A549 treated with GW870086 at 1 μM for 4 hours (cell line): ENCODE measurements around the gene SYNGR4. TPM values are rescaled to one million over a fixed set of nuclear protein-coding genes. Genes with fewer than 3 reads are reported as not detected.

Experiments used
- total RNA-seq: library from RNA; stranded (reverse); fragments of 200-300 nt; extraction: Qiagen RNA extraction; gene quantifications from 5 replicates; pipeline ENCODE4 v1.2.3, GENCODE V29; 2022; ENCODE audit warnings: low read depth

Gene SYNGR4
- total RNA-seq, result 3.2 to 6.0 TPM (median 4.1 TPM) in 5 replicates

GRCh38 chr19:48363810-48364597 is at the start of gene SYNGR4, which contains the start of gene TMEM143:
SYNGR4 (plus strand) TSS chr19:48364367; CDS start chr19:48365843, 1,476 bp downstream.
TMEM143 (minus strand) TSS chr19:48363940; CDS start chr19:48363920, 20 bp downstream.

GRCh38 chr19:48325265-48325910 is 38.8 kb upstream of the SYNGR4 start, which contains the start of gene EMP3:
EMP3 (plus strand) TSS chr19:48325552; CDS start chr19:48326845, 1,293 bp downstream.

DNA sequence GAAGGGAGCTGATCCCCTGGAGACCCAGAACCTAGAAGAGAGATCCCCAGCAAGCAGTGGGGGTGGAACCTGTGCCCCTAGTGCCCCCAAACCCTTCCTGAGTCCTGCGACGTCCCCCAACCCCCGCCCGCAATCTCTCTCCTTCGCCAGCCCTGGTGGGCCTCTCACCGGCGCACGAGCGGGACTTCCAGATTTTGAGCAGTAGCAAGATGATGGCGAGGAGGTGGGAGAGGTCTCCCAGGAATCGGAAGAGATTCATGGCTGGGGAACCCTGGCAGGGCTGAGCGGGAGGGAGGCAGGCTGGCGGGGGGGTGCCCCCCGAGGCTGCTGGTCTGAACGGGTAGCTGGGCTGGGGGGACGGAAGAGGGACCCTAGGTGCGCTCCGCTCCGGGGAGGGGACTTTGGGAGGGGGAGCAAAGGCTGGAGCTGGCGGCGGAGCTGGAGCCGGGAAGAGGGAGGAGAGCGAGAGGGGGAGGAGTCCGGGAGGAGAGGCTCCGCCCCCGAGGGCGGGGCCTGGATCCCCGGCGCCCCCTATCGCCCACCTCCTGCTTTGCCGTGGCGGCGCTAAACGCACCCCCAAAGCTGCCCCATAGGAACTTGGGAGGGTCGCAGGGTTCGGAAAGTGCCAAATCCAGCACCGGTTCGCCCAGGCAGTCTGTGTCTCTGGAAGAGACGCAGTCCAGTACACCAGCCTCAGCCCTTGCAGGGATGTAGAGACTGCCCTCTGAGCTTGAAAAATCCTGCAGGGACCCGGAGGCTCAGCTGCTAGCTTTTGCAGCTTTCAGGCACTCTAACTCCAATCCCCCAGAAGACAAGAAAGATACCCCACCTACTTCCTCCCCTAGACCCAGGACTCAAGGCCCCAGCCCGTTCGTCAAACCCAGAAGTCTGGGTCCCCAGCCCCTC is 27.2 kb downstream of the SYNGR4 start, which contains the start of gene KDELR1:
TSS of gene KDELR1 (minus strand) at position 452 of the 906 bp plus-strand sequence. CDS start at position 259, 193 bp downstream.

GRCh38 chr19:48393559-48394330 is 29.6 kb downstream of the SYNGR4 start, which contains the start of gene GRIN2D:
GRIN2D (plus strand) TSS chr19:48393668; CDS start chr19:48398393, 4,725 bp downstream.

Other genes with a start within 250 kb of the SYNGR4 start
- 56.5 to 65.6 TPM (median 62.2 TPM) in 5 replicates for gene LIG1, start 194.0 kb upstream of the SYNGR4 start, total RNA-seq
- gene ZSWIM9, start 193.7 kb upstream of the SYNGR4 start, total RNA-seq, result 4.8 to 6.7 TPM (median 6.3 TPM) in 5 replicates
- gene CARD8, start 108.5 kb upstream of the SYNGR4 start, total RNA-seq, result 11.1 to 19.2 TPM (median 16.9 TPM) in 5 replicates
- gene ZNF114, start 94.3 kb upstream of the SYNGR4 start, total RNA-seq, result 7.0 to 7.4 TPM (median 7.1 TPM) in 5 replicates
- gene EMP3, start 38.8 kb upstream of the SYNGR4 start, total RNA-seq, result 424 to 489 TPM (median 444 TPM) in 5 replicates
- gene TMEM143, start 427 bp upstream of the SYNGR4 start, total RNA-seq, result 3.0 to 5.6 TPM (median 4.7 TPM) in 5 replicates
- gene KDELR1, start 27.2 kb downstream of the SYNGR4 start, total RNA-seq, result 349 to 445 TPM (median 427 TPM) in 5 replicates
- 6.9 to 10.3 TPM (median 9.5 TPM) in 5 replicates for gene GRIN2D, start 29.3 kb downstream of the SYNGR4 start, total RNA-seq
- 94.7 to 125 TPM (median 108 TPM) in 5 replicates for gene GRWD1, start 81.6 kb downstream of the SYNGR4 start, total RNA-seq
- 0.97 to 2.1 TPM (median 1.3 TPM) in 5 replicates for gene KCNJ14, start 91.2 kb downstream of the SYNGR4 start, total RNA-seq
- 51.9 to 62.0 TPM (median 60.1 TPM) in 5 replicates for gene CYTH2, start 105.0 kb downstream of the SYNGR4 start, total RNA-seq
- 3.0 to 6.3 TPM (median 5.3 TPM) in 5 replicates for gene LMTK3, start 147.5 kb downstream of the SYNGR4 start, total RNA-seq
- gene SULT2B1, start 187.8 kb downstream of the SYNGR4 start, total RNA-seq, result 12.4 to 18.3 TPM (median 16.6 TPM) in 5 replicates
- 0.31 TPM in 1 of 5 replicates, not detected in the others for gene SPACA4, start 242.4 kb downstream of the SYNGR4 start, total RNA-seq